Measurements from ENCODE around the gene ATXN1. TPM values are rescaled to one million over a fixed set of nuclear protein-coding genes. Genes with fewer than 3 reads are reported as not detected.

ATXN1 gene
- total and polyA plus RNA-seq, 2 experiments from 2014 or later = 4.8 to 9.1 TPM

GRCh38 chr6:16800942-16801341 is 39.7 kb upstream of the ATXN1 start:
- Histone ChIP-seq H3K36me3 (ENCODE audit: insufficient read depth) (no peaks in the 10 kb centered on the region), H3K9me2 (ENCODE audit: insufficient read depth) (0 out of 2 replicates have a peak, but pooled peaks cover 5% of the 10 kb centered on the region), H3K79me2 (replicated peaks; ENCODE audit: insufficient read depth) (no peaks in the 10 kb centered on the region), H2AFZ (no peak overlapping the region), H3K4me2 (no peak overlapping the region), H3F3A (replicated peaks; ENCODE audit: low read depth) (no peaks in the 10 kb centered on the region), H3K4me3 (no peak overlapping the region), H3K4me1 (ENCODE audit: insufficient read depth) (peaks cover 23% of the 10 kb centered on the region), H3K27me3 (ENCODE audit: insufficient read depth) (no peaks in the 10 kb centered on the region), H4K20me1 (replicated peaks; ENCODE audit: insufficient read depth) (no peaks in the 10 kb centered on the region), H3K27ac (ENCODE audit: low read depth) (no peak overlapping the region)
- ATAC-seq = no peak
- no peaks in the 10 kb centered on the region for H3K9me3 Mint-ChIP-seq
- no peak for TF ChIP-seq EZH2phosphoT487 (IDR thresholded peaks at IDR 0.05; ENCODE audit: unreplicated experiment)
- no peak for TF ChIP-seq CTCF (conservative IDR thresholded peaks at IDR 0.05; ENCODE audit: low read depth in 2 of 2)
- TF ChIP-seq, protein P1, sequence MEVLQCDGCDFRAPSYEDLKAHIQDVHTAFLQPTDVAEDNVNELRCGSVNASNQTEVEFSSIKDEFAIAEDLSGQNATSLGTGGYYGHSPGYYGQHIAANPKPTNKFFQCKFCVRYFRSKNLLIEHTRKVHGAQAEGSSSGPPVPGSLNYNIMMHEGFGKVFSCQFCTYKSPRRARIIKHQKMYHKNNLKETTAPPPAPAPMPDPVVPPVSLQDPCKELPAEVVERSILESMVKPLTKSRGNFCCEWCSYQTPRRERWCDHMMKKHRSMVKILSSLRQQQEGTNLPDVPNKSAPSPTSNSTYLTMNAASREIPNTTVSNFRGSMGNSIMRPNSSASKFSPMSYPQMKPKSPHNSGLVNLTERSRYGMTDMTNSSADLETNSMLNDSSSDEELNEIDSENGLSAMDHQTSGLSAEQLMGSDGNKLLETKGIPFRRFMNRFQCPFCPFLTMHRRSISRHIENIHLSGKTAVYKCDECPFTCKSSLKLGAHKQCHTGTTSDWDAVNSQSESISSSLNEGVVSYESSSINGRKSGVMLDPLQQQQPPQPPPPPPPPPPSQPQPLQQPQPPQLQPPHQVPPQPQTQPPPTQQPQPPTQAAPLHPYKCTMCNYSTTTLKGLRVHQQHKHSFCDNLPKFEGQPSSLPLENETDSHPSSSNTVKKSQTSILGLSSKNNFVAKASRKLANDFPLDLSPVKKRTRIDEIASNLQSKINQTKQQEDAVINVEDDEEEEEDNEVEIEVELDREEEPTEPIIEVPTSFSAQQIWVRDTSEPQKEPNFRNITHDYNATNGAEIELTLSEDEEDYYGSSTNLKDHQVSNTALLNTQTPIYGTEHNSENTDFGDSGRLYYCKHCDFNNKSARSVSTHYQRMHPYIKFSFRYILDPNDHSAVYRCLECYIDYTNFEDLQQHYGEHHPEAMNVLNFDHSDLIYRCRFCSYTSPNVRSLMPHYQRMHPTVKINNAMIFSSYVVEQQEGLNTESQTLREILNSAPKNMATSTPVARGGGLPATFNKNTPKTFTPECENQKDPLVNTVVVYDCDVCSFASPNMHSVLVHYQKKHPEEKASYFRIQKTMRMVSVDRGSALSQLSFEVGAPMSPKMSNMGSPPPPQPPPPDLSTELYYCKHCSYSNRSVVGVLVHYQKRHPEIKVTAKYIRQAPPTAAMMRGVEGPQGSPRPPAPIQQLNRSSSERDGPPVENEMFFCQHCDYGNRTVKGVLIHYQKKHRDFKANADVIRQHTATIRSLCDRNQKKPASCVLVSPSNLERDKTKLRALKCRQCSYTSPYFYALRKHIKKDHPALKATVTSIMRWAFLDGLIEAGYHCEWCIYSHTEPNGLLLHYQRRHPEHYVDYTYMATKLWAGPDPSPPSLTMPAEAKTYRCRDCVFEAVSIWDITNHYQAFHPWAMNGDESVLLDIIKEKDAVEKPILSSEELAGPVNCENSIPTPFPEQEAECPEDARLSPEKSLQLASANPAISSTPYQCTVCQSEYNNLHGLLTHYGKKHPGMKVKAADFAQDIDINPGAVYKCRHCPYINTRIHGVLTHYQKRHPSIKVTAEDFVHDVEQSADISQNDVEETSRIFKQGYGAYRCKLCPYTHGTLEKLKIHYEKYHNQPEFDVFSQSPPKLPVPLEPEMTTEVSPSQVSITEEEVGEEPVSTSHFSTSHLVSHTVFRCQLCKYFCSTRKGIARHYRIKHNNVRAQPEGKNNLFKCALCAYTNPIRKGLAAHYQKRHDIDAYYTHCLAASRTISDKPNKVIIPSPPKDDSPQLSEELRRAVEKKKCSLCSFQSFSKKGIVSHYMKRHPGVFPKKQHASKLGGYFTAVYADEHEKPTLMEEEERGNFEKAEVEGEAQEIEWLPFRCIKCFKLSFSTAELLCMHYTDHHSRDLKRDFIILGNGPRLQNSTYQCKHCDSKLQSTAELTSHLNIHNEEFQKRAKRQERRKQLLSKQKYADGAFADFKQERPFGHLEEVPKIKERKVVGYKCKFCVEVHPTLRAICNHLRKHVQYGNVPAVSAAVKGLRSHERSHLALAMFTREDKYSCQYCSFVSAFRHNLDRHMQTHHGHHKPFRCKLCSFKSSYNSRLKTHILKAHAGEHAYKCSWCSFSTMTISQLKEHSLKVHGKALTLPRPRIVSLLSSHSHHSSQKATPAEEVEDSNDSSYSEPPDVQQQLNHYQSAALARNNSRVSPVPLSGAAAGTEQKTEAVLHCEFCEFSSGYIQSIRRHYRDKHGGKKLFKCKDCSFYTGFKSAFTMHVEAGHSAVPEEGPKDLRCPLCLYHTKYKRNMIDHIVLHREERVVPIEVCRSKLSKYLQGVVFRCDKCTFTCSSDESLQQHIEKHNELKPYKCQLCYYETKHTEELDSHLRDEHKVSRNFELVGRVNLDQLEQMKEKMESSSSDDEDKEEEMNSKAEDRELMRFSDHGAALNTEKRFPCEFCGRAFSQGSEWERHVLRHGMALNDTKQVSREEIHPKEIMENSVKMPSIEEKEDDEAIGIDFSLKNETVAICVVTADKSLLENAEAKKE (CRISPR knock-in tag; IDR thresholded peaks at IDR 0.05) = no peak
- no peak for TF ChIP-seq STAT1 (IDR thresholded peaks at IDR 0.05; ENCODE audit: unreplicated experiment)
- TF ChIP-seq POLR2AphosphoS5 (IDR thresholded peaks at IDR 0.05; ENCODE audit: low read depth) = no peak
- no peak for TF ChIP-seq REST (IDR thresholded peaks at IDR 0.05; ENCODE audit: unreplicated experiment)
- TF ChIP-seq, protein P2, sequence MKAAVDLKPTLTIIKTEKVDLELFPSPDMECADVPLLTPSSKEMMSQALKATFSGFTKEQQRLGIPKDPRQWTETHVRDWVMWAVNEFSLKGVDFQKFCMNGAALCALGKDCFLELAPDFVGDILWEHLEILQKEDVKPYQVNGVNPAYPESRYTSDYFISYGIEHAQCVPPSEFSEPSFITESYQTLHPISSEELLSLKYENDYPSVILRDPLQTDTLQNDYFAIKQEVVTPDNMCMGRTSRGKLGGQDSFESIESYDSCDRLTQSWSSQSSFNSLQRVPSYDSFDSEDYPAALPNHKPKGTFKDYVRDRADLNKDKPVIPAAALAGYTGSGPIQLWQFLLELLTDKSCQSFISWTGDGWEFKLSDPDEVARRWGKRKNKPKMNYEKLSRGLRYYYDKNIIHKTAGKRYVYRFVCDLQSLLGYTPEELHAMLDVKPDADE (IDR thresholded peaks at IDR 0.05) = no peak
- no peak for TF ChIP-seq EZH2 (IDR thresholded peaks at IDR 0.05; ENCODE audit: low read depth, unreplicated experiment)
- no peak for TF ChIP-seq ZNF331 (CRISPR knock-in tag; IDR thresholded peaks at IDR 0.05; ENCODE audit: low read depth)
- no peak for TF ChIP-seq NANOG (IDR thresholded peaks at IDR 0.05; ENCODE audit: borderline replicate concordance)
- TF ChIP-seq JUNB (IDR thresholded peaks at IDR 0.05; ENCODE audit: unreplicated experiment) = no peak
- no peak for TF ChIP-seq ZNF114 (CRISPR knock-in tag; IDR thresholded peaks at IDR 0.05)
- no peak for TF ChIP-seq CREB1 (CRISPR knock-in tag; IDR thresholded peaks at IDR 0.05; ENCODE audit: low read depth)
- no peaks in the 10 kb centered on the region for H3K36me3 Mint-ChIP-seq (ENCODE audit: low read depth)
- no peak overlapping the region for H3K4me3 Mint-ChIP-seq
- H3K4me1 Mint-ChIP-seq = peaks cover 34% of the 10 kb centered on the region
- H3K27ac Mint-ChIP-seq = no peak overlapping the region
- no peak for DNase-seq (ENCODE audit: low spot score)
- H3K27me3 Mint-ChIP-seq (ENCODE audit: insufficient read depth, low read depth, poor library complexity) = peaks cover 3% of the 10 kb centered on the region

Measured in GM23338 (cell line).